NOMO-1 treated with DMSO at 0.1 percent for 48 hours (cell line): ENCODE data around the gene CDH13.
A peak's percentile ranks its signal among the peaks of the same experiment; 100 is the strongest.

ENCODE experiments used
- DNase-seq: peaks from one replicate; lab custom pipeline; 2025; ENCODE audit not compliant: unreplicated experiment; lab: John Stamatoyannopoulos, UW

CDH13 gene

GRCh38 chr16:83330251-83330650, 703.5 kb downstream of the CDH13 start:
- no peak for DNase-seq

- no peak for DNase-seq
These were observed 708.3 kb downstream of the CDH13 start for GRCh38 chr16:83335076-83335475.

GRCh38 chr16:83336603-83337002, 709.8 kb downstream of the CDH13 start:
- DNase-seq = no peak

GRCh38 chr16:83338138-83338537, 711.4 kb downstream of the CDH13 start:
- DNase-seq = no peak

GRCh38 chr16:83338941-83339340, 712.2 kb downstream of the CDH13 start:
- peak; percentile 44 for DNase-seq

GRCh38 chr16:83343935-83344366, 717.2 kb downstream of the CDH13 start:
- DNase-seq = no peak

GRCh38 chr16:83345846-83346640, 719.3 kb downstream of the CDH13 start:
- no peak for DNase-seq

GRCh38 chr16:83348991-83349390, 722.2 kb downstream of the CDH13 start:
- no peak for DNase-seq

GRCh38 chr16:83350481-83350880, 723.7 kb downstream of the CDH13 start:
- no peak for DNase-seq

GRCh38 chr16:83351846-83352245, 725.1 kb downstream of the CDH13 start:
- DNase-seq = no peak

GRCh38 chr16:83353241-83353640, 726.5 kb downstream of the CDH13 start:
- no peak for DNase-seq

- DNase-seq = no peak
These were observed 727.2 kb downstream of the CDH13 start for GRCh38 chr16:83354015-83354414.

- DNase-seq = no peak
These were observed 728.9 kb downstream of the CDH13 start for GRCh38 chr16:83355570-83356218.

- DNase-seq = peak; percentile 23
These were observed 729.5 kb downstream of the CDH13 start for GRCh38 chr16:83356266-83356665.

- DNase-seq = no peak
These were observed 730.2 kb downstream of the CDH13 start for GRCh38 chr16:83356986-83357385.

GRCh38 chr16:83363521-83363920, 736.8 kb downstream of the CDH13 start:
- DNase-seq = no peak

GRCh38 chr16:83365166-83365565, 738.4 kb downstream of the CDH13 start:
- DNase-seq = no peak

- no peak for DNase-seq
These were observed 739.5 kb downstream of the CDH13 start for GRCh38 chr16:83366228-83366627.

- DNase-seq = no peak
These were observed 748.2 kb downstream of the CDH13 start for GRCh38 chr16:83374979-83375378.

- no peak for DNase-seq
These were observed 763.0 kb downstream of the CDH13 start for GRCh38 chr16:83389751-83390150.

- DNase-seq = no peak
These were observed 764.0 kb downstream of the CDH13 start for GRCh38 chr16:83390759-83391158.

GRCh38 chr16:83392743-83393142, 766.0 kb downstream of the CDH13 start:
- DNase-seq = no peak
